Endothelial cell of umbilical vein (primary cell): ENCODE data around the gene GAGE12D.
"Not testable (repeated sequence)": the region's sequence is repeated elsewhere in the genome, so short reads cannot be mapped to it uniquely, and the experiment has no call there.

Experiments
- EZH2 ChIP-seq: IDR thresholded peaks from 2 replicates; pipeline ENCODE4 v1.6.1; 2012; ENCODE audit warnings: borderline replicate concordance, low read depth, mild to moderate bottlenecking, moderate library complexity, low read length, inconsistent platforms; ENCODE audit not compliant: severe bottlenecking
- JUN ChIP-seq: IDR thresholded peaks from 2 replicates; pipeline ENCODE4 v1.6.1; 2011; ENCODE audit warnings: borderline replicate concordance, low read depth; ENCODE audit not compliant: insufficient read length, insufficient read depth
- MYC ChIP-seq: IDR thresholded peaks from one replicate; pipeline ENCODE4 v1.6.1; 2011; ENCODE audit warnings: mild to moderate bottlenecking, low read depth, low read length
- POLR2A ChIP-seq: IDR thresholded peaks from 2 replicates; pipeline ENCODE4 v1.6.1; 2012; ENCODE audit warnings: low read depth, mild to moderate bottlenecking, control low read depth, low read length
- POLR2AphosphoS5 ChIP-seq: IDR thresholded peaks from 2 replicates; pipeline ENCODE4 v1.6.1; 2012; ENCODE audit warnings: low read depth, mild to moderate bottlenecking, control low read depth, low read length, moderate library complexity; ENCODE audit not compliant: insufficient read depth
- TF ChIP-seq, protein P1 (sequence below), 2 donors: IDR thresholded peaks; 1 replicate in 1 of 2; 2 replicates in 1 of 2; pipeline ENCODE4 v1.5.1; 2011; ENCODE audit warnings: low read length in 2 of 2, mild to moderate bottlenecking in 2 of 2, moderate library complexity in 2 of 2, control low read depth in 1 of 2, inconsistent platforms in 1 of 2, low read depth in 1 of 2; ENCODE audit not compliant: insufficient read depth in 1 of 2; ENCODE audit errors: extremely low read depth in 1 of 2
- TF ChIP-seq, protein P2 (sequence below): IDR thresholded peaks from 2 replicates; pipeline ENCODE4 v1.6.1; 2011; ENCODE audit not compliant: insufficient read depth, insufficient read length

DNA sequence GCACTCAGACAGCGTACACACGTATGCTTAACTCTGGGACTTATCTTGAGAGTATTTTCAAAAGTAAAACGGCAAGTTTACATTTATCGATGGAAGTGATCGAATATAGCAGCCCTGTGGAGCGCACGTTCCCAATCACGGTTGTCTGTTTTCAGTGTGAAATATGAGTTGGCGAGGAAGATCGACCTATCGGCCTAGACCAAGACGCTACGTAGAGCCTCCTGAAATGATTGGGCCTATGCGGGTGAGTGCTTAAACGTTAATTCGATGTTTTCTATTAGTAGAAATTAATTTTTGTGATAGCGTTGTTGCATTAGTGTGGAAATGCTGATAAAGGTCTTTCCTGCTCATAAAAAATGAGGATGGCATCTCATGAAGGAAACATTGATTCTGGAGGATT lies 49.0 kb downstream of the GAGE12D start:
- TF ChIP-seq POLR2A, EZH2, POLR2AphosphoS5, MYC, JUN: not testable (repeated sequence)
- TF ChIP-seq, protein P1, sequence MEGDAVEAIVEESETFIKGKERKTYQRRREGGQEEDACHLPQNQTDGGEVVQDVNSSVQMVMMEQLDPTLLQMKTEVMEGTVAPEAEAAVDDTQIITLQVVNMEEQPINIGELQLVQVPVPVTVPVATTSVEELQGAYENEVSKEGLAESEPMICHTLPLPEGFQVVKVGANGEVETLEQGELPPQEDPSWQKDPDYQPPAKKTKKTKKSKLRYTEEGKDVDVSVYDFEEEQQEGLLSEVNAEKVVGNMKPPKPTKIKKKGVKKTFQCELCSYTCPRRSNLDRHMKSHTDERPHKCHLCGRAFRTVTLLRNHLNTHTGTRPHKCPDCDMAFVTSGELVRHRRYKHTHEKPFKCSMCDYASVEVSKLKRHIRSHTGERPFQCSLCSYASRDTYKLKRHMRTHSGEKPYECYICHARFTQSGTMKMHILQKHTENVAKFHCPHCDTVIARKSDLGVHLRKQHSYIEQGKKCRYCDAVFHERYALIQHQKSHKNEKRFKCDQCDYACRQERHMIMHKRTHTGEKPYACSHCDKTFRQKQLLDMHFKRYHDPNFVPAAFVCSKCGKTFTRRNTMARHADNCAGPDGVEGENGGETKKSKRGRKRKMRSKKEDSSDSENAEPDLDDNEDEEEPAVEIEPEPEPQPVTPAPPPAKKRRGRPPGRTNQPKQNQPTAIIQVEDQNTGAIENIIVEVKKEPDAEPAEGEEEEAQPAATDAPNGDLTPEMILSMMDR (IDR thresholded peaks at IDR 0.05; ENCODE audit: extremely low read depth in 1 of 2, insufficient read depth in 1 of 2, low read depth in 1 of 2, low read length in 2 of 2), result not testable (repeated sequence)
- TF ChIP-seq, protein P2, sequence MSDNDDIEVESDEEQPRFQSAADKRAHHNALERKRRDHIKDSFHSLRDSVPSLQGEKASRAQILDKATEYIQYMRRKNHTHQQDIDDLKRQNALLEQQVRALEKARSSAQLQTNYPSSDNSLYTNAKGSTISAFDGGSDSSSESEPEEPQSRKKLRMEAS, result not testable (repeated sequence)
